ENCODE measurements around the gene ATAT1. TPM values are rescaled to one million over a fixed set of nuclear protein-coding genes. Genes with fewer than 3 reads are reported as not detected.

ATAT1 gene
- total RNA-seq, 4 donors from 2014 or later: 1.9 to 7.8 (median 5.6) TPM

DNA sequence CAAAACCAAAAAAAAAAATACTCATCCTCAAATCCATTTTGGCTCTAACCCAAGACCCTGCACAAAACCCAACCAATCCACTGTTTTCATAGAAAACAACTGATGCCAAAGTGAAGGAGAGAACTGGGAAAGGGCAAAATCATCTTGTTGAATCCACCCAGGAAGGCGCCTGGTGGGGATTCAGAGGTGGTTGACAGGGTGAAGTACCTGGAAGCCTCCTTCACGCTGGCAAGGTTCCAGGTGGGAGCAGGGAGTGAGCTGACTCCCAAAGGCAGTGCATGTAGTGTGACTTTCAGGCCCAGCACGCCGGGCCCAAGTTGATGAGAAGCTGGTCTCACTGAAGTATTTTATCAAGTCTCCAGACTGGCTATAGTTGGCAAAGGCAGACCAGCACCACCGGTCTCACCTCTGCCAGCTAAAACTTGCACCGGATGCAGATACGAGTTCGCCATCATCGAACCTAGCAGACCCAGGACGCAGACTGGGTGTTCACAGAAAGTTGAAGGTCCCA lies 26.2 kb upstream of the ATAT1 start:
- no peak overlapping the region for H3K4me3 ChIP-seq (ENCODE audit: low read depth, poor library complexity, severe bottlenecking)
- intact Hi-C loops (cut with DNase I; ENCODE audit: low total_unique reads): loop anchor here (10.0 kb wide), 1 partner anchor 116 kb away; the partner anchor contains the start of gene HLA-E
- TF ChIP-seq, protein P1, sequence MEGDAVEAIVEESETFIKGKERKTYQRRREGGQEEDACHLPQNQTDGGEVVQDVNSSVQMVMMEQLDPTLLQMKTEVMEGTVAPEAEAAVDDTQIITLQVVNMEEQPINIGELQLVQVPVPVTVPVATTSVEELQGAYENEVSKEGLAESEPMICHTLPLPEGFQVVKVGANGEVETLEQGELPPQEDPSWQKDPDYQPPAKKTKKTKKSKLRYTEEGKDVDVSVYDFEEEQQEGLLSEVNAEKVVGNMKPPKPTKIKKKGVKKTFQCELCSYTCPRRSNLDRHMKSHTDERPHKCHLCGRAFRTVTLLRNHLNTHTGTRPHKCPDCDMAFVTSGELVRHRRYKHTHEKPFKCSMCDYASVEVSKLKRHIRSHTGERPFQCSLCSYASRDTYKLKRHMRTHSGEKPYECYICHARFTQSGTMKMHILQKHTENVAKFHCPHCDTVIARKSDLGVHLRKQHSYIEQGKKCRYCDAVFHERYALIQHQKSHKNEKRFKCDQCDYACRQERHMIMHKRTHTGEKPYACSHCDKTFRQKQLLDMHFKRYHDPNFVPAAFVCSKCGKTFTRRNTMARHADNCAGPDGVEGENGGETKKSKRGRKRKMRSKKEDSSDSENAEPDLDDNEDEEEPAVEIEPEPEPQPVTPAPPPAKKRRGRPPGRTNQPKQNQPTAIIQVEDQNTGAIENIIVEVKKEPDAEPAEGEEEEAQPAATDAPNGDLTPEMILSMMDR (IDR thresholded peaks at IDR 0.05): no peak
- TF ChIP-seq POLR2A (IDR thresholded peaks at IDR 0.05): no peak
- DNase-seq (ENCODE audit: low spot score in 2 of 2): no peak
- 62 to 68% methylated on average over 10 of the region's 10 CpGs for WGBS, 2 donors

DNA sequence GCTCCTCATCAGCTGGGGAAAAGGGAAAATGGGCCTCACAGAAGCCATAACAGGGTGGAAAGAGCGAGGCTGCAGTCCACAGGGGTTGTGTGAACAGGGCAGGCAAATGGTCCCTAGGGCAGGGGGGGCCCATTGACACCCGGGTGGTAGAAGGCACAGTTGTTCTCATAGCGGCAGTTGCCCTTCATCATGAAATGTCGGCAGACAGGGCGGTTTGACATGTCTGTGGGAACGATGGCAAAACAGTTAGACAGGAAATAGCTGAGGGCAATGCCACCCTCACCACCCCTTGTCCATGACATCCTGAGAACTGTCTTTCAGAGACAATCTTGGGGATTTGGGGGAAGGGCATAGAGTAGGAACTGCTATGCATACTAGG lies 25.2 kb upstream of the ATAT1 start:
- DNase-seq (ENCODE audit: low spot score in 2 of 2): no peak
- H3K4me3 ChIP-seq (ENCODE audit: low read depth, poor library complexity, severe bottlenecking): no peak overlapping the region
- intact Hi-C loops (cut with DNase I; ENCODE audit: low total_unique reads): loop anchor here (10.0 kb wide), 1 partner anchor 117 kb away; the partner anchor contains the start of gene HLA-E
- WGBS, 2 donors: 58 to 67% methylated on average over 6 of the region's 6 CpGs
- TF ChIP-seq, protein P1 (IDR thresholded peaks at IDR 0.05): no peak
- TF ChIP-seq POLR2A (IDR thresholded peaks at IDR 0.05): no peak

DNA sequence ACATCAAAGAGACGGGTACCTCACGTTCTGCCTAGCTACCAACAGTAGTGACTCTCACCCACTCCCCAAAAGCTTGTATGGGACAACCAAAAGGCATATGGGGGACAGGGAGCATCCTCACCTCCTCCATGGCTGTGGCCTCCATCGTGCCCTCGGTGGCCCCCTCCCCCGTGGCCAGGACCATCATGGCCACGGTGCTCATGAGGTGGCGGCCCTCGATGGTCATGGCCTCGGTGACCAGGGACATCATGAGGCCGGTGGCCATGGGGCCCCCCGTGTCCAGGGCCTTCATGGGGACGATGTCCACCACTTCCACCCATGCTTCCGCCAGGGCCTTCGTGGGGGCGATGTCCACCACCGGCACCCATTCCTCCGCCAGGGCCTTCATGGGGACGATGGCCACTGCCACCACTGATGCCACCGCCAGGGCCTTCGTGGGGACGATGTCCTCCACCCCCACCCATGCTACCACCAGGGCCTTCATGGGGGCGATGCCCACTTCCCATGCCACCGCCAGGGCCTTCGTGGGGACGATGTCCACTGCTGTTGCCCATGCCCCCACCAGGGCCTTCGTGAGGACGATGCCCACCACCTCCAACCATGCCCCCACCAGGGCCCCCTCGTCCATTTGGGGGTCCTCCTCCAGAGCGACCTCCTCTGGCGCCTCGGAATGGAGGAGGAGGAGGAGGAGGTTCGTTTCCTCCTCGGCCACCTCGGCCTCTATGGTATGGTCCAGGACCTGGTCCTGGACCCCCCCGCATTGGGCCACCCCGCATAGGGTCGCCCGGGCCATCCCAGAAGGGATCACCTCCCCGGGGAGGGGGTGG lies 24.6 kb upstream of the ATAT1 start:
- no peak for DNase-seq (ENCODE audit: low spot score in 2 of 2)
- intact Hi-C loops (cut with DNase I; ENCODE audit: low total_unique reads): loop anchor here (10.0 kb wide), 1 partner anchor 117 kb away; the partner anchor contains the start of gene HLA-E
- WGBS, 2 donors: 89% methylated on average over 34 to 35 of the region's 39 CpGs
- TF ChIP-seq POLR2A (IDR thresholded peaks at IDR 0.05): no peak
- TF ChIP-seq, protein P1 (IDR thresholded peaks at IDR 0.05): no peak
- H3K4me3 ChIP-seq (ENCODE audit: low read depth, poor library complexity, severe bottlenecking): no peak overlapping the region

DNA sequence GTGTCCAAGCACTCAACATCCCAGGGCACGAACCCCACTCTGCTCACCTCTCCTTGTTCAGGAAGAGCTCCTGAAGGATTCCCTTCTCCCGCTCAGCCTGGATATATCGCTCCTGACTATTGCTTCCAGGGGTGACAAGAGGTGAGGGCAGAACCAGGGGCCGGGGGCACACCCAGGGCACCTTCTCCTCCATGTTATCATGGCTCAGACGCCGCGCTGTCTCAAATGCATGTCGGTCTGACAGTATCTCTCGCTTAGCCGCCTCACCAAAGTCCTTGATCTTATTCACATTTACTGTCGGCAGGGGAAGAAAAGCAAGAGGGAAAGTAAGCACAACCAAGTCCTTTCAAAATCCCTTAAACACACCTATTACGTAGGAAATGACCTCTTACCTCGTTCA lies 22.7 kb upstream of the ATAT1 start:
- 93 to 96% methylated on average over 13 of the region's 13 CpGs for WGBS, 2 donors
- TF ChIP-seq POLR2A (IDR thresholded peaks at IDR 0.05): no peak
- TF ChIP-seq, protein P1 (IDR thresholded peaks at IDR 0.05): no peak
- no peak for DNase-seq (ENCODE audit: low spot score in 2 of 2)
- intact Hi-C loops (cut with DNase I; ENCODE audit: low total_unique reads): loop anchor here (10.0 kb wide), 1 partner anchor 119 kb away; the partner anchor contains the start of gene HLA-E
- H3K4me3 ChIP-seq (ENCODE audit: low read depth, poor library complexity, severe bottlenecking): no peak overlapping the region

DNA sequence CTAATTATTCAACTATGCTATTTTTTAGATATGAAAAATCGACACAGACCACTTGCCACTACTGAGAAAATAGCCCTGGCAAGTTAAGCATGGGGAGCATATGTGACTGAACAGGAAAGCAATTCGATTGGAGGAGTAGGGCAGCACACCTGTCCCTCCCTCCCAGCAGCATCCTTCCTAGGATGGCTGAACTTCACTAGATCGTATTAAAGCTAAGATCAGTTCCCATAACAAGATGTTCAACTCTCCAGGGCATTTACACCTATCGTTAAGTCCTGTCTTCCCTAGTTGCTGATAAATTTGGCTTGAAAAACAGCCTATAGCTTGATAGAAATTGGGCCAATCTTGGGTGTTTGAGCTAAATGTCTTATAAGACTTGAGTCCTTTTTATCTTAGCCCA lies 16.6 kb upstream of the ATAT1 start:
- no peak for DNase-seq (ENCODE audit: low spot score in 2 of 2)
- no peak overlapping the region for H3K4me3 ChIP-seq (ENCODE audit: low read depth, poor library complexity, severe bottlenecking)
- TF ChIP-seq, protein P1 (IDR thresholded peaks at IDR 0.05): no peak
- intact Hi-C loops (cut with DNase I; ENCODE audit: low total_unique reads): no loop called here
- WGBS, 2 donors: 80 to 87% methylated on average over 4 of the region's 4 CpGs
